Activated naive CD4-positive, alpha-beta T cell treated with anti-CD3 and anti-CD28 coated beads for 36 hours (primary cell): ENCODE results near the gene DLG2. TPM values are rescaled to one million over a fixed set of nuclear protein-coding genes. Genes with fewer than 3 reads are reported as not detected.

Experiments
- CTCF ChIA-PET: fragments of 350-600 bp; sonication (Branson Sonifier 250); formaldehyde crosslinking; loops from one replicate; lab custom pipeline; 2021; ENCODE audit warnings: antibody characterized with exemption; lab: Charles Lee
- DNase-seq: peaks from one replicate; pipeline ENCODE4 v3.0.0-alpha.2; 2020
- H3K27ac Mint-ChIP-seq: one replicate; pipeline ENCODE4 v1.8.0; 2021; ENCODE audit warnings: mild to moderate bottlenecking, mixed read lengths
- H3K27me3 Mint-ChIP-seq: one replicate; pipeline ENCODE4 v1.8.0; 2021; ENCODE audit warnings: low read depth, mixed read lengths
- H3K36me3 Mint-ChIP-seq: one replicate; pipeline ENCODE4 v1.8.0; 2021; ENCODE audit warnings: low read depth, mixed read lengths
- H3K4me1 Mint-ChIP-seq: one replicate; pipeline ENCODE4 v1.8.0; 2021; ENCODE audit warnings: low read depth, mixed read lengths
- H3K4me3 Mint-ChIP-seq: one replicate; pipeline ENCODE4 v1.8.0; 2021; ENCODE audit warnings: mild to moderate bottlenecking, moderate library complexity, mixed read lengths
- H3K9me3 Mint-ChIP-seq: one replicate; pipeline ENCODE4 v1.8.0; 2021; ENCODE audit warnings: mixed read lengths
- intact Hi-C: fragments of 100-400 bp; cut with micrococcal nuclease; formaldehyde crosslinking; loops from one replicate; pipeline ENCODE4 v1.15.1; 2023
- total RNA-seq, 2 experiments: library from RNA; stranded (reverse); gene quantifications; one replicate each; pipeline ENCODE4 v1.2.3, GENCODE V29; 2021

DLG2 gene
- total RNA-seq, 2 experiments from 2014 or later = 3.3 to 4.6 TPM

DNA sequence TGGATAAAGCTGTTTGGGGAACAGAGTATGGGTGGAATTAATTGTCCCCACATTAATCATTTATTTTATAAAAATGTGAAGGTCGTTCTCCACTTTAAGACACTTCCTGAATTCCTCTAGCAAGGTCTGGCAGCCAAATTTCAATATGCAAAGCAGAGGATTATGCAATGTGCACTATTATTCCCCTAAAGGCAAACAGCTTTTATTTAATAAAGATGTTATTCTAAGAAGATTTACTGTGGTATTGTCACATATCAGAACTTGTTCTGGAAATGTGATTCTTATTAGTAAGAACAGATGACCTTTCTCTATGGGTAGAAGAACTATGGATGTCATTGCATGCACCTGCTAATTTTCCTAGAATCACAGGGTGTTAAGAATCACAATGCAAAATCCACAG lies 1212.2 kb downstream of the DLG2 start:
- intact Hi-C loops = no loop called here
- Mint-ChIP-seq H3K27me3 (no peaks in the 10 kb centered on the region), H3K36me3 (no peaks in the 10 kb centered on the region), H3K27ac (no peak overlapping the region), H3K4me1 (no peaks in the 10 kb centered on the region), H3K9me3 (peaks cover 15% of the 10 kb centered on the region), H3K4me3 (no peak overlapping the region)
- no peak for DNase-seq
- CTCF ChIA-PET = no interaction called here

DNA sequence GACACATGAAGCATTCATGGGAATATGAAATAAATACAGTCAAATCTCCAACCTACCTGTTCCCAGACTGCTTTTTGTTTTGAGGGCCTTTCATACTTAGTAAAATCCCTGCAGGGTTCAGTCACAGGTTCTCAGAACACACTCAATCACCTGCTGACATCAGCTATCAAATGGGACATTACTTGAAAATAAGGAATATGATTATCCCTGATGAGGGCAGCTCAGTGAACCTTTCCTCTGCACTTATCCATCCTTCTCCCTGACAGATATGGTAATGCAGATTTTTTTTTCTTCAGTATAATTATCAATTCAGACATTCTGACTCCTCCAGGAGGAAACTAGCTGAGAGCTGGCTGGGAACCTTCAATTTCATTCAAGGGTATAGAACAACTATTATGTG lies 1213.6 kb downstream of the DLG2 start:
- no peak for DNase-seq
- Mint-ChIP-seq H3K27ac (no peak overlapping the region), H3K9me3 (peaks cover 13% of the 10 kb centered on the region), H3K27me3 (no peaks in the 10 kb centered on the region), H3K36me3 (no peaks in the 10 kb centered on the region), H3K4me3 (no peak overlapping the region), H3K4me1 (no peaks in the 10 kb centered on the region)
- CTCF ChIA-PET = no interaction called here
- intact Hi-C loops = no loop called here

DNA sequence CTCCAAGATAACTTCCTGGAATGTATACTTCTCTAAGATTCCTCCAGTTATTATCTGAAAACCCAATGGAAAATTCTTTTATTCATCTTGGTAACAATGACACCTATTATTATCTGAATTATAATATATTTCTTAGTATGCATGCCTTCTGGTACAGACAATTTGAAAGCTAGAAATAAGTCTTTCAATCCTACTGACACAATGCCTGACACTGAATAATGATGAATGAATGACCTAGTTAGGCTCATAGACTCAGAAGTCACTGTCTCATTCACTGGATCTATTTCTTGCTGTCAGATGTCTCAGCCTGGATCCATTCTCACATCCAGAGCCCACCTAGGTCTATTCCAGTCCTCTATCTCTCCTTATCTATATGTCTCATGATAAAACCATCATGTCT lies 1214.3 kb downstream of the DLG2 start:
- DNase-seq = no peak
- Mint-ChIP-seq H3K27me3 (no peaks in the 10 kb centered on the region), H3K27ac (no peak overlapping the region), H3K9me3 (peaks cover 13% of the 10 kb centered on the region), H3K36me3 (no peaks in the 10 kb centered on the region), H3K4me3 (no peak overlapping the region), H3K4me1 (no peaks in the 10 kb centered on the region)
- CTCF ChIA-PET = no interaction called here
- intact Hi-C loops = no loop called here

DNA sequence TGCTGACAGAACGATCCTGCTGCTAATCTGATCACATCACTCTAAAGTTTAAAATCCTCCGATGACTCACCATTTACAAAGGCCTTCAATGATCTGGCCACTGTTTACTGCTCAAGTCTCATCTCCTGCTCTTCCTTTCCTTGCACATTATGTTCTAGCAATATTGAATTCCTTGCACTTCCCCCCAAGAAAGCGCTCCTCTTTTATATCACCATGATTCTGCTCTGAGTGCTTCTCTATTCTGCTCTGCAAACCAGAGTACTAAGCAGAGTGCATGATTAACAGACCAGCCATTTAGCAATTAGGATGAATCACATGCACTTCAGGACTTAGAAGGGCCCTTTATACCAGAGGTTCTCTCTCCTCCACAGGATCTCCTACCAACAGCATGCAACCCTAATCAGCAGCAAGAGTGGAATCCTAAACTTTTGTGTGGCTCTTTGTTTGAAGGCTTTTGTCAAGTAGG lies 1218.2 kb downstream of the DLG2 start:
- no peaks in the 10 kb centered on the region for H3K4me1 Mint-ChIP-seq
- no peaks in the 10 kb centered on the region for H3K36me3 Mint-ChIP-seq
- no peaks in the 10 kb centered on the region for H3K27me3 Mint-ChIP-seq
- peaks cover 16% of the 10 kb centered on the region for H3K9me3 Mint-ChIP-seq
- no peak overlapping the region for H3K27ac Mint-ChIP-seq
- DNase-seq = no peak
- no peak overlapping the region for H3K4me3 Mint-ChIP-seq
- intact Hi-C loops = no loop called here
- CTCF ChIA-PET = no interaction called here

DNA sequence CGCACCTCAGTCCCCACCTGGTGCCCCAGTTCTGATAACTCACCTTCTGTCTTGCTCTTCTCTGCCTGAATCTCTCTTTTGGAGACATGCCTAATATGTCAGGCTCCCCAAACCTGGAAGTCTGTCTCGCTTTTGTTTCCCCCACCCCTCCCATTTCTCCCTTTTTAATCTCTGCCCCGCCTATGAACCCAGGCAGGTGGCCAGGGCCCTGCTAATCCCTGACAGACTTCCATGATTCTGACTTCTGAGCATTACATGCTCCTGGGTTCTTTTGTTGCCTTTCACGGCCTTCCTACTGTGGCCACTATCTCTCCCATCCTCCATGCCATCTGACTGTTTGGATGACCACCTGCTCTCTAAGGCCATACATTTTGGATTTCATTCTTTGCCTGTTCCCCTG lies 1220.1 kb downstream of the DLG2 start:
- Mint-ChIP-seq H3K27ac (no peak overlapping the region), H3K4me3 (no peak overlapping the region), H3K36me3 (no peaks in the 10 kb centered on the region), H3K27me3 (no peaks in the 10 kb centered on the region), H3K9me3 (peaks cover 13% of the 10 kb centered on the region), H3K4me1 (no peaks in the 10 kb centered on the region)
- no peak for DNase-seq
- CTCF ChIA-PET = no interaction called here
- intact Hi-C loops = no loop called here

DNA sequence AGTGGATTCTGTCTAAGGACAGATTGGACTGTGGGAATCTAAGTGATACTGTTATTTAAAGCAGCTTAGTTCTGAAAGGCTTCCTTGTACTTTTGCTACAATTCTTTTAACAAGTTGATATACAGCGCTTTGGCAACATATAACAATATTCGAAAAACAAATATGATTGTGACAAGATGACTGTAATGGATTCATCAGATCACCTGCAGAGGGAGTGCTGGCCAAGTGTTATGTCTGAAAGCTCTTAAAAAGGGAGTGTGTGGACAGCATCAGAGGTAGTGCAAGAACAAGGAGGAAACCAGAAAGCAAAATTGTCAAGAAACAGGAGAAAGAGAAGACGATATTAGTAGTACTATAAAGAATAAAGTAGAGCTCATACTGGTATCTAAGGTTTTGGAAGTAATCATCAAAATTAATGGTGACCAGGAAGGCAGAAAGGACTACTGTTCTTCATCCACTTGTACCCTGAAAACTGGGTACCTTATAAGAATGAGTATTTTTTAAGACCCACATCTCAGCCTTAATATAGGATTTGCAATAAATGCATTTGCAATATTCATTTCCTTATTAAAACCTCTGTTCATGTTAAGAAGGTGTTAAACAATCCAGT lies 1229.0 kb downstream of the DLG2 start:
- no peak overlapping the region for H3K4me3 Mint-ChIP-seq
- no peak overlapping the region for H3K27ac Mint-ChIP-seq
- intact Hi-C loops = no loop called here

DNA sequence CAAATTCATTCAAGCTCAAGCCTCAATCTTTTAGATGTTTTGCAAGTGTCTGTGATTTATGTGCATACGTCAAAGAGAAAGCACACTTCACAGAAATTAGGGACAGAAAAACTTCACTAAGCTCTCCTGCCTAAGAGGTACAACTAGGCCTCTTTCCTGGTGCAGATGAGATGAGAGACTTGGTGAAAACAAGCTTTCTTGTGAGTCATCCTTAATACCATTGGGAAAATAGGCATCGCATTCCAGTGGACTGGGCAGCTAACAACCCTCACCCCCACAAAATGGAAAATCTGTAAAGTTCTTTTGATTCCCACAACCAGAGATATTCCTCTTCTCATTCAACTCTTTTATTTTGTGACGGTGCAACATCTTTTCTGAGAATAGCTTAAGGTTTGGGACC lies 1230.6 kb downstream of the DLG2 start:
- H3K9me3 Mint-ChIP-seq = peaks cover 5% of the 10 kb centered on the region

More for the DNA sequence above, 1229.0 kb downstream of the DLG2 start:
- Mint-ChIP-seq H3K36me3 (no peaks in the 10 kb centered on the region), H3K9me3 (peaks cover 3% of the 10 kb centered on the region), H3K27me3 (no peaks in the 10 kb centered on the region), H3K4me1 (no peaks in the 10 kb centered on the region)
- no peak for DNase-seq
- CTCF ChIA-PET = no interaction called here

DNA sequence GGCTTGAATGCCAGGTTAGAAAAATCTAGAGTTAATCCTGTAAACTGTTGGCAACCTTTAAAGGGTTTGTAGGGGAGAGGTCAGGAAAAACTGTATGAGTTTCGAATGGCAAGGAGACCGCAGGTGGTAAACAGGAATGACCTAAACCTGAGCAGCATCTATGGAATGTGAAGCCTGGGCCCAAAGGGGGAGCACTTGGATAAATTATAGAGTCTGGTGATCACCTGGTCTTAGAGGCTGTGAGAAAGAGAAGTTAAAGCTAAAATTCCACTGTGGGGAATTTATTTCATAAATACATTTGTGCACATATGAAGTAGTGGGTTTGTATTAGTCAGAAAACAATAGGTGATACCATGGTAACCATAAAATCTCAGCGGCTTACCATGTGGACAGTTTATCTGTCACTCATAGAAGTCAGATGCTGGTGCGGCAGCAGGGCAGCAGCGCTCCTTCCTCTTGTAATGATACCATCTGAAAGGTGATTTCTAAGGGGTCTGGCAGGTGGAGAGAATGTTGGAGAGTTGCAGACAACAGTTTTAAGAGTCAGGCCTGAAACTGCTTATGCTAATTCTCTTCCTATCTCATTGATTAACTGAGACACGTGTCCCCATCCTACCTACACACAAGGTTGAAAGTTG lies 1236.6 kb downstream of the DLG2 start:
- no peaks in the 10 kb centered on the region for H3K27me3 Mint-ChIP-seq
- H3K9me3 Mint-ChIP-seq = peaks cover 3% of the 10 kb centered on the region
- H3K4me1 Mint-ChIP-seq = no peaks in the 10 kb centered on the region
- CTCF ChIA-PET = interaction anchor here (1.8 kb wide), 1 partner anchor 174 kb away, joined by 4 read pairs; no protein-coding TSS in a partner anchor
- H3K4me3 Mint-ChIP-seq = no peak overlapping the region
- H3K27ac Mint-ChIP-seq = no peak overlapping the region
- H3K36me3 Mint-ChIP-seq = no peaks in the 10 kb centered on the region
- intact Hi-C loops = no loop called here
- DNase-seq = no peak

More for the DNA sequence above, 1230.6 kb downstream of the DLG2 start:
- CTCF ChIA-PET = no interaction called here
- Mint-ChIP-seq H3K4me1 (no peaks in the 10 kb centered on the region), H3K4me3 (no peak overlapping the region), H3K36me3 (no peaks in the 10 kb centered on the region), H3K27me3 (no peaks in the 10 kb centered on the region), H3K27ac (no peak overlapping the region)
- intact Hi-C loops = no loop called here
- no peak for DNase-seq

DNA sequence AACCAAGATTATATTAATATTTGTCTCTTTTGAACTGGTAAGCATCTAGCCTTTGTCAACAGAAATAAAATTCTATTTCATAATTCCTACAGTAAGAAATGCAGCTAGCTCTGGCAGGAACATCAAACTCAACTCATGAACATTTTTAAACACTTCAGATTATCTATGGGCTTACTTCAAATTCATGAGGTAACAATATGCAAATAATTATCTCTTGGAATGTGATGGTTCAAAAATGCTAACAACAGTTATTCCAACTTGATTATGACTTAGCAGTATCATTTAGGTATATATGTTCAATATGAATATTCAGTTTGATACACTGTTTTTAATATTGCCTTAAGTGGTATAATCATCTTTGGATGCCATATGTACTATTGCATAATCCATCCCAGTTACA lies 1237.4 kb downstream of the DLG2 start:
- Mint-ChIP-seq H3K36me3 (no peaks in the 10 kb centered on the region), H3K27me3 (no peaks in the 10 kb centered on the region), H3K27ac (no peak overlapping the region), H3K4me1 (no peaks in the 10 kb centered on the region), H3K4me3 (no peak overlapping the region), H3K9me3 (peaks cover 2% of the 10 kb centered on the region)
- CTCF ChIA-PET = interaction anchor here (0.6 to 1.8 kb wide), 2 partner anchors 175 to 460 kb away, joined by 4 read pairs; no protein-coding TSS in a partner anchor
- intact Hi-C loops = loop anchor here (5.0 to 10.0 kb wide), 2 partner anchors 552 to 1205 kb away; no protein-coding TSS in a partner anchor
- no peak for DNase-seq

DNA sequence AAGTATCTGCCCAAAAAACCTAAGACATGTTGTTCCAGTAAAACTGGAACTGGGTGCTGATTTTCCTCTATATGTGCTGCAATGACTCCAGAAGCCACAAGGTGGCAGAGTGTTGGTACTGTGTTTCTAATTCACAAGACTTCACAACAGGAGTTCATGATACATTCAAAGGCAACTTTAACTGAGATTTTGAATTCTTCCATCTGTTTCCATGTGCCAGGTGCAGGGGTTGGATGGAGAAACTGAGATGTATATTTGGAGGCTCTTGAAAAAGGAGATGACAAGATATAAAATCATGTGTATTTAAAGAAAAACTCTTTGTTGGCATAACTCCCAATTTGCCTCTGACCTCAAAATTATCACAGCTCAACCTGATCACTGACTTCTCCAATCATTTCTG lies 1242.4 kb downstream of the DLG2 start:
- intact Hi-C loops = loop anchor here (1.0 to 10.0 kb wide), 4 partner anchors 180 to 1210 kb away; no protein-coding TSS in a partner anchor
- no peaks in the 10 kb centered on the region for H3K27me3 Mint-ChIP-seq
- peak; percentile 51 for DNase-seq
- CTCF ChIA-PET = interaction anchor here (0.8 kb wide), 1 partner anchor 179 kb away, joined by 4 read pairs; no protein-coding TSS in a partner anchor
- H3K4me3 Mint-ChIP-seq = no peak overlapping the region
- H3K9me3 Mint-ChIP-seq = no peaks in the 10 kb centered on the region
- H3K27ac Mint-ChIP-seq = no peak overlapping the region
- no peaks in the 10 kb centered on the region for H3K4me1 Mint-ChIP-seq
- H3K36me3 Mint-ChIP-seq = no peaks in the 10 kb centered on the region

DNA sequence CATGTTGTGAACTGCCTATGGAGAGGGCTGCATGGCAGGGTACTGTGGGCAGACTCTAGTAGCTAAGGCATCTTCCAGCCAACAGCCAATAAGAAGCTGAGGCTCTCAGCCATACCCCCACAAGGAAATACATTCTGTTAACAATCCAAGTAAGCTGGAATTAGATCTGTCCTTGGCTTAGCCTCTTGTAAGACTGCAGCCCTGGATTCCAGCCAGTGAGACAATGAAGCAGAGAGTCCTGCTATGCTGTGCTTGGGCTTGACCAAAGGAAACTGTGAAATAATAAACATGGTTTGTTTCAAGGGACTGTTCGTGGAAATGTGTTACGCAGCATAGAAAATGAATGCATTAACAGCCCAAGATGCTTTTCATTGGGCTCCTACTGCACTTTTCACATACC lies 1243.6 kb downstream of the DLG2 start:
- Mint-ChIP-seq H3K36me3 (no peaks in the 10 kb centered on the region), H3K27me3 (no peaks in the 10 kb centered on the region), H3K4me3 (no peak overlapping the region), H3K4me1 (no peaks in the 10 kb centered on the region), H3K9me3 (no peaks in the 10 kb centered on the region), H3K27ac (no peak overlapping the region)
- intact Hi-C loops = loop anchor here (10.0 kb wide), 1 partner anchor 1211 kb away; no protein-coding TSS in a partner anchor
- CTCF ChIA-PET = interaction anchor here (1.0 to 1.1 kb wide), 2 partner anchors 9 to 16 kb away, joined by 3 read pairs; no protein-coding TSS in a partner anchor
- no peak for DNase-seq

DNA sequence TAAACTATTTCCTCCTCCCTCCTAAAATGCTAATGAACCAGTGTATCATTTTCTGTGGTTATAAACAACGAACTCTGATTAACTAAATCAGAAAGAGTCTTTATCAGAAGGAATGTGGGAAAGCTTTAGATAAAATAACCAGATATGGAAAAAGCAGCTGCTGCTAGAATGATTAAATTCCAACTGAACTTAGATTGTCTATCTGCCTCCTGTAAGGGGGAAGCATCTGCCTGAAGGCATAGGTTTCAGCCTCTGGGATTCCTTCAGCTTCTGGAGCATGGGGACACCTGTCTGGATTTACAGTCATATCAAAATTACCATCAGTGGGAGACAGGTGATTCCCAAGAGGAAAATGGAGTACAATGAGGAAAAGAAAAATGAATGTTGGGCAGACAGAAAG lies 1245.5 kb downstream of the DLG2 start:
- H3K4me3 Mint-ChIP-seq = no peak overlapping the region
- CTCF ChIA-PET = interaction anchor here (0.7 kb wide), 1 partner anchor 191 kb away, joined by 3 read pairs; no protein-coding TSS in a partner anchor
- H3K27ac Mint-ChIP-seq = no peak overlapping the region
- H3K9me3 Mint-ChIP-seq = no peaks in the 10 kb centered on the region
- H3K36me3 Mint-ChIP-seq = no peaks in the 10 kb centered on the region
- intact Hi-C loops = loop anchor here (10.0 kb wide), 1 partner anchor 1213 kb away; no protein-coding TSS in a partner anchor
- H3K4me1 Mint-ChIP-seq = no peaks in the 10 kb centered on the region
- no peak for DNase-seq
- H3K27me3 Mint-ChIP-seq = no peaks in the 10 kb centered on the region
